Activated CD4-positive, alpha-beta T cell treated with anti-CD3 and anti-CD28 coated beads, Interleukin-2, amount 10 ng/mL, durations not matched to agents 24 days and 14 days (primary cell): Measurements from ENCODE around the gene SMIM3. TPM values are rescaled to one million over a fixed set of nuclear protein-coding genes. Genes with fewer than 3 reads are reported as not detected.
A peak's percentile ranks its signal among the peaks of the same experiment; 100 is the strongest.
"Not testable (repeated sequence)": the region's sequence is repeated elsewhere in the genome, so short reads cannot be mapped to it uniquely, and the experiment has no call there.

Source experiments
- DNase-seq: peaks from one replicate; pipeline ENCODE4 v3.0.0; 2022
- H3K27ac Mint-ChIP-seq: one replicate; pipeline ENCODE4 v1.8.0; 2022; ENCODE audit warnings: mild to moderate bottlenecking, mixed read lengths
- H3K27me3 Mint-ChIP-seq: one replicate; pipeline ENCODE4 v1.8.0; 2022; ENCODE audit warnings: mixed read lengths
- H3K36me3 Mint-ChIP-seq: one replicate; pipeline ENCODE4 v1.8.0; 2022; ENCODE audit warnings: low read depth, mild to moderate bottlenecking, mixed read lengths
- H3K4me1 Mint-ChIP-seq: one replicate; pipeline ENCODE4 v1.8.0; 2021; ENCODE audit warnings: mixed read lengths
- H3K4me3 Mint-ChIP-seq: one replicate; pipeline ENCODE4 v1.8.0; 2022; ENCODE audit warnings: mild to moderate bottlenecking, moderate library complexity, mixed read lengths
- H3K9me3 Mint-ChIP-seq: one replicate; pipeline ENCODE4 v1.8.0; 2021; ENCODE audit warnings: mixed read lengths
- intact Hi-C: fragments of 100-400 bp; cut with micrococcal nuclease; formaldehyde crosslinking; loops from one replicate; pipeline ENCODE4 v1.15.1; 2023
- total RNA-seq: library from RNA; stranded (reverse); gene quantifications from 2 replicates; pipeline ENCODE4 v1.2.3, GENCODE V29; 2022

SMIM3 gene
- total RNA-seq, 1 donor from 2014 or later, result 13.8 TPM

- peak overlapping the region; percentile 84 for H3K27ac Mint-ChIP-seq
Measured at GRCh38 chr5:150789943-150790611, 11.5 kb downstream of the SMIM3 start.

GRCh38 chr5:150791536-150791935 lies 13.0 kb downstream of the SMIM3 start:
- DNase-seq, result no peak
- Mint-ChIP-seq H3K27me3 (no peaks in the 10 kb centered on the region), H3K9me3 (peaks cover 10% of the 10 kb centered on the region), H3K27ac (peak overlapping the region; percentile 59), H3K4me3 (peak overlapping the region; percentile 34), H3K4me1 (peaks cover 51% of the 10 kb centered on the region), H3K36me3 (peaks cover 31% of the 10 kb centered on the region)
- intact Hi-C loops, result loop anchor here (2.0 to 5.0 kb wide), 4 partner anchors 55 to 461 kb away; partner anchors contain the start of genes GM2A, IRGM and RBM22

More at GRCh38 chr5:150789943-150790611, 11.5 kb downstream of the SMIM3 start:
- Mint-ChIP-seq H3K9me3 (peaks cover 14% of the 10 kb centered on the region), H3K27me3 (no peaks in the 10 kb centered on the region), H3K36me3 (peaks cover 30% of the 10 kb centered on the region), H3K4me1 (peaks cover 55% of the 10 kb centered on the region), H3K4me3 (peak overlapping the region; percentile 82)
- peak; percentile 89 for DNase-seq
- intact Hi-C loops, result loop anchor here (1.0 to 5.0 kb wide), 7 partner anchors 10 to 462 kb away; partner anchors contain the start of genes ANXA6, GM2A, IRGM and RBM22

- peaks cover 49% of the 10 kb centered on the region for H3K4me1 Mint-ChIP-seq
- peaks cover 10% of the 10 kb centered on the region for H3K9me3 Mint-ChIP-seq
- not testable (repeated sequence) for H3K27ac Mint-ChIP-seq, DNase-seq, H3K4me3 Mint-ChIP-seq, H3K27me3 Mint-ChIP-seq
- peaks cover 35% of the 10 kb centered on the region for H3K36me3 Mint-ChIP-seq
- intact Hi-C loops, result loop anchor here (5.0 kb wide), 2 partner anchors 419 to 459 kb away; partner anchors contain the start of gene GM2A
Measured at GRCh38 chr5:150793423-150793888, 14.9 kb downstream of the SMIM3 start.

GRCh38 chr5:150794927-150795326 lies 16.4 kb downstream of the SMIM3 start:
- Mint-ChIP-seq H3K9me3 (peaks cover 10% of the 10 kb centered on the region), H3K4me1 (peaks cover 35% of the 10 kb centered on the region), H3K27me3 (no peaks in the 10 kb centered on the region), H3K27ac (no peak overlapping the region), H3K4me3 (no peak overlapping the region), H3K36me3 (peaks cover 35% of the 10 kb centered on the region)
- intact Hi-C loops, result loop anchor here (5.0 kb wide), 2 partner anchors 417 to 457 kb away; partner anchors contain the start of gene GM2A
- DNase-seq, result no peak

- peak; percentile 45 for DNase-seq
- H3K27ac Mint-ChIP-seq, result peak overlapping the region; percentile 13
- H3K4me3 Mint-ChIP-seq, result no peak overlapping the region
- peaks cover 10% of the 10 kb centered on the region for H3K9me3 Mint-ChIP-seq
- no peaks in the 10 kb centered on the region for H3K27me3 Mint-ChIP-seq
- intact Hi-C loops, result no loop called here
- H3K4me1 Mint-ChIP-seq, result peaks cover 25% of the 10 kb centered on the region
- peaks cover 29% of the 10 kb centered on the region for H3K36me3 Mint-ChIP-seq
Measured at GRCh38 chr5:150797384-150797783, 18.8 kb downstream of the SMIM3 start.

GRCh38 chr5:150801117-150801927 lies 22.8 kb downstream of the SMIM3 start:
- H3K36me3 Mint-ChIP-seq, result peaks cover 12% of the 10 kb centered on the region
- H3K4me1 Mint-ChIP-seq, result peaks cover 17% of the 10 kb centered on the region
- peak overlapping the region; percentile 68 for H3K27ac Mint-ChIP-seq
- intact Hi-C loops, result loop anchor here (1.0 to 5.0 kb wide), 2 partner anchors 46 to 239 kb away; no protein-coding TSS in a partner anchor
- H3K4me3 Mint-ChIP-seq, result no peak overlapping the region
- peak; percentile 77 for DNase-seq
- peaks cover 4% of the 10 kb centered on the region for H3K9me3 Mint-ChIP-seq
- peaks cover 8% of the 10 kb centered on the region for H3K27me3 Mint-ChIP-seq

- no peak overlapping the region for H3K4me3 Mint-ChIP-seq
- H3K9me3 Mint-ChIP-seq, result peaks cover 4% of the 10 kb centered on the region
- DNase-seq, result no peak
- no peak overlapping the region for H3K27ac Mint-ChIP-seq
- intact Hi-C loops, result loop anchor here (5.0 kb wide), 1 partner anchor 242 kb away; no protein-coding TSS in a partner anchor
- H3K4me1 Mint-ChIP-seq, result peaks cover 9% of the 10 kb centered on the region
- H3K36me3 Mint-ChIP-seq, result peaks cover 2% of the 10 kb centered on the region
- peaks cover 10% of the 10 kb centered on the region for H3K27me3 Mint-ChIP-seq
Measured at GRCh38 chr5:150804388-150804787, 25.8 kb downstream of the SMIM3 start.

GRCh38 chr5:150809363-150809762 lies 30.8 kb downstream of the SMIM3 start:
- DNase-seq, result no peak
- no peaks in the 10 kb centered on the region for H3K4me1 Mint-ChIP-seq
- H3K36me3 Mint-ChIP-seq, result no peaks in the 10 kb centered on the region
- no peak overlapping the region for H3K27ac Mint-ChIP-seq
- H3K4me3 Mint-ChIP-seq, result no peak overlapping the region
- peaks cover under 1% of the 10 kb centered on the region for H3K9me3 Mint-ChIP-seq
- peaks cover 11% of the 10 kb centered on the region for H3K27me3 Mint-ChIP-seq
- intact Hi-C loops, result no loop called here

GRCh38 chr5:150815010-150815409 lies 36.5 kb downstream of the SMIM3 start:
- no peaks in the 10 kb centered on the region for H3K36me3 Mint-ChIP-seq
- no peak overlapping the region for H3K27ac Mint-ChIP-seq
- peaks cover 20% of the 10 kb centered on the region for H3K9me3 Mint-ChIP-seq
- no peak overlapping the region for H3K4me3 Mint-ChIP-seq
- no peaks in the 10 kb centered on the region for H3K4me1 Mint-ChIP-seq
- intact Hi-C loops, result no loop called here
- H3K27me3 Mint-ChIP-seq, result peaks cover 8% of the 10 kb centered on the region
- no peak for DNase-seq

- no peak overlapping the region for H3K4me3 Mint-ChIP-seq
- no peak overlapping the region for H3K27ac Mint-ChIP-seq
- intact Hi-C loops, result no loop called here
Measured at GRCh38 chr5:150816946-150817345, 38.4 kb downstream of the SMIM3 start.

GRCh38 chr5:150829744-150830143 lies 51.2 kb downstream of the SMIM3 start:
- peaks cover 36% of the 10 kb centered on the region for H3K9me3 Mint-ChIP-seq
- no peaks in the 10 kb centered on the region for H3K4me1 Mint-ChIP-seq
- DNase-seq, result no peak
- no peak overlapping the region for H3K4me3 Mint-ChIP-seq
- peaks cover 1% of the 10 kb centered on the region for H3K36me3 Mint-ChIP-seq
- intact Hi-C loops, result no loop called here
- peaks cover 10% of the 10 kb centered on the region for H3K27me3 Mint-ChIP-seq
- H3K27ac Mint-ChIP-seq, result no peak overlapping the region

More at GRCh38 chr5:150816946-150817345, 38.4 kb downstream of the SMIM3 start:
- Mint-ChIP-seq H3K27me3 (peaks cover 8% of the 10 kb centered on the region), H3K36me3 (no peaks in the 10 kb centered on the region), H3K9me3 (peaks cover 25% of the 10 kb centered on the region), H3K4me1 (no peaks in the 10 kb centered on the region)
- DNase-seq, result no peak

- H3K4me1 Mint-ChIP-seq, H3K27ac Mint-ChIP-seq, H3K27me3 Mint-ChIP-seq, DNase-seq, intact Hi-C loops, H3K4me3 Mint-ChIP-seq, H3K36me3 Mint-ChIP-seq: not testable (repeated sequence)
- H3K9me3 Mint-ChIP-seq, result peaks cover 40% of the 10 kb centered on the region
Measured at GRCh38 chr5:150831821-150832220, 53.3 kb downstream of the SMIM3 start.

- Mint-ChIP-seq H3K4me1 (peaks cover 2% of the 10 kb centered on the region), H3K27ac (no peak overlapping the region)
Measured at GRCh38 chr5:150836064-150836463, 57.5 kb downstream of the SMIM3 start.

GRCh38 chr5:150836703-150837102 lies 58.1 kb downstream of the SMIM3 start:
- DNase-seq, result no peak
- H3K27ac Mint-ChIP-seq, result no peak overlapping the region
- H3K9me3 Mint-ChIP-seq, result peaks cover 20% of the 10 kb centered on the region
- intact Hi-C loops, result no loop called here
- no peaks in the 10 kb centered on the region for H3K36me3 Mint-ChIP-seq
- no peak overlapping the region for H3K4me3 Mint-ChIP-seq
- peaks cover 23% of the 10 kb centered on the region for H3K27me3 Mint-ChIP-seq
- H3K4me1 Mint-ChIP-seq, result peaks cover 2% of the 10 kb centered on the region

More at GRCh38 chr5:150836064-150836463, 57.5 kb downstream of the SMIM3 start:
- Mint-ChIP-seq H3K36me3 (peaks cover under 1% of the 10 kb centered on the region), H3K27me3 (peaks cover 19% of the 10 kb centered on the region), H3K4me3 (no peak overlapping the region), H3K9me3 (peaks cover 21% of the 10 kb centered on the region)
- intact Hi-C loops, result no loop called here
- DNase-seq, result no peak
